ENCODE measurements around the gene ELMO3.

Gene ELMO3

DNA sequence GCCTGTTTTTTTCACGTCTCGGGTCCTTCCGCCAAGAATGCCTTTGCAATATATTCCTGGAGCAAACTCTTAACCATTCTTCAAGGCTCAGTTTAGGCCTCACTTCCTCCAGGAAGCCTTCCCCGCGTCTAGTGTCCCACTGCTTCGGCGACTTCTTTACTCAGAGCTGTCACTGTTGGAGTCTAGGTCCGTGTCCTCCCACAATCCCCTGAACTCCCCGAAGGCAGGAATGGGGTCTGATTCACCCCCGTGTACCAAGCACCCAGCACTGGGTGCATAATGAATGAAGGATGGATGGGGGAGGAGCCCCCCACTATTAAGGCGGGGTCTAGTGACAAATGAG is 15.7 kb upstream of the ELMO3 start:
- no peak for DNase-seq

DNA sequence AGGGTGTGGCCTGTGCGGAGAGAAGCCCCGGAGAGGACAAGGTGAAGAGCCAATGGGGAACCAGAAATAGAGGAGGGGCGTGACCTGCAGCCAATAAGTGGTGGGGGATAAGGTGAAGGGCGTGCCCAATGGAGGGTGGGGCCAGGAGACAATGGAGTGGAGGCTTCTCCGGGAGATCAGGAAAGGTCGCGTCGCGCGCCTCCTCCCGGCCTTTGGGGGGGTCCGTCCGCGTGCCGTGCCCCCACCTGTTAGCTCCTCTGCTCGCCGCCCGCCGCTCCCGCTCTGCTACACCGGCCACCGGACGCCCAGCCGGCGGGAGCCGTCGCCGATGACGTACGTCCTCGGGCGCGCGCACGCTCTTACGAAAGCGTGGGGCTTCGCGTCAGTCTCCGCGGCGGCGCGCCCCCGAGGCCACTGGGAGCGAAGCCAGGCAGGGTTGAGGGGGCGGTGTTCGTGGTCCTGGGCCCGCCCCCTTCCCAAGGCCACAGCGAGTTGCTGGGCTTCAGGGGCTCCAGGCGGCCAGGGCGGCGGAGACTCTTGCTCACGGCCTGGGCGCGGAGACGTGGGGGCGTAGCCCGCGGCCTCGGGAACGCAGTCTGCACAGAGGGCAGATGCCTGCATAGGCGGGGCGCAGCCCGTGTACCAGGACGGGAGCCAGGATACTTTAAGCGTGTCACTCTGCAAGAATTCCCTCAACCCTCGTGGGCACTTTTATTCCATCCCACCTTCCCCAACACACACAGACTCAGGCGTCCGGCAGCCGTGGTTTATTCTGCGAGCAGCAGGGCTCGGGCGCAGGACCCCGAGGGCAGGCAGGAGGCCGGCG is 15.1 kb upstream of the ELMO3 start, which contains the start of gene MATCAP1:
MATCAP1 (minus strand) TSS at position 337 of the 826 bp plus-strand sequence. CDS start 3,353 bp downstream, outside the sequence.
- DNase-seq: peak; percentile 99

GRCh38 chr16:67184453-67184994 is 14.4 kb upstream of the ELMO3 start:
- DNase-seq: no peak

- peak; percentile 95 for DNase-seq
Observed at GRCh38 chr16:67184995-67185650, 13.8 kb upstream of the ELMO3 start.

GRCh38 chr16:67185651-67186134 is 13.2 kb upstream of the ELMO3 start:
- DNase-seq: no peak

GRCh38 chr16:67186550-67186950 is 12.4 kb upstream of the ELMO3 start:
- DNase-seq: no peak

DNA sequence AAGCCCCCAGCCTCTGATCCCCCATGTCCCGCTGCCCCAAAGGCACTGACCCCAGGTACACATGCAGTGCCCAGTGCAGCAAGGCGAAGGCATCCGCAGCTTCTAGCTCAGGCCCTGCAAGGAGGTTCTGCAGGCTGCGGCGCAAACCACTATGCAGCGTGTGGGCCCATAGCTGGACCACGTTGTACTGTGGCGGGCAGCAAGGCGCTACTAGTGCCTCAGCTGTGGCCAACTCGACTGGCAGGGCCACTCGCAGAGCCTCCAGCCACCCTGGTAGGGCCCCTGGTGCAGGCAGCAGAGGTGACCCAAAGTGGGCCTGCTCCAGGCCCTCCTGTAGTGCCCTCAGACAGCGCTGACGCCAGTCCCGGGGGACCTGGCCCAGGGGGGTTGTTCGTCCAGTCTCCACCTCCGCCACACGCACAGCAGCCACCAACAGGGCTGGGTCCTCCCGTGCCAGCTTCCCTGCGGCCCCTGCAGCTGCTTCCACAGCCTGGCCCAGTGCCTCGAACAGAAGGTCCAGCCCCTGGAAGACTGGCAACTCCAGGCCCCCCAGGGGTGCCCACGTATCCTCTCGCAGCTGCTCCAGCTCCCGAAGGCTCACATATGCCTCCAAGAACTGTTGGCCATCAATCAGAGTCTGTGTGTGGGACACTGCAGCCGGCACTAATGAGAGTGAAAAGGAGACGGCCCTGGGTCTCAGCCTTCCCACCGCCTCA is 11.6 kb upstream of the ELMO3 start:
- no peak for DNase-seq

DNA sequence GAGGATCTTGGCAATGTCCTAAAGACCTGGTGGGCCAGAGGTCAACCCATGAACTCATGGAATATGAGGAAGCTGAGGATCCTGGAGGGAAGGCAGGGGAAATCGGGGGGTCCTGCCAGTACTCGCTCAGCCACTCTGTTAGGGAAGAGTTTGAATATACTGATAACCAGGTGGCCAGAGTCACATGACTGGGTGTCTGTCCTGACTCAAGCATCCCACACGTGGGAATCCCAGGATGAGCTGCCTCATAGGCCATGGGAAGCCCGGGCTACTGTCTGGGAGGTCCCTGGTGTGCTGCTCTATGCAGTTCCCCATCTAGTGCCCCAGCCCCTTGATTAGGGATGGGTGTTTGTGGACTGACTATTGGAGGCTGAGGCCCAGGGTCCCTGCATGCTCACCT is 10.6 kb upstream of the ELMO3 start:
- no peak for DNase-seq

- no peak for DNase-seq
Observed at GRCh38 chr16:67188798-67189197, 10.1 kb upstream of the ELMO3 start.

DNA sequence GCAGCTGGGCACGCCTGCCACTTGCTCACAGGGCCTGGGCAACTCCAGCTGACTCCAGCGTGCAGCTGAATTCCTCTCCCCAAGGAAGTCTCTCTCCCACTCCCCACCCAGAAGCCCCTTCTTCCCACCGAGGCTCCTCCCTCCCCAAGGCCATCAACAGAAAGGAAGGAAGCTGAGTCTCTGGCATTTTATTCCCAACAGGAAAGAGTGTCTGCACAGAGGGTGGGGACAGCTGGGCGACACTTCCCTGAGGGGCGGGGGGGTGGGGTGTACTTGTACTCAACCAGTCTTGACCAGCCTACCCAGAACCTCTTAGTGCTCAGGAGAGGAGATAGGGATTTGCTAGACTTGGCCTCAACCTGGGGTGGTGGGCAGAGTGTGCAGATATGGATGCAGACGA is 8.9 kb upstream of the ELMO3 start, which contains the start of gene EXOC3L1:
EXOC3L1 (minus strand) TSS at position 96 of the 400 bp plus-strand sequence. CDS start 460 bp downstream, outside the sequence.
- DNase-seq: no peak

GRCh38 chr16:67190448-67191399 is 8.2 kb upstream of the ELMO3 start:
- no peak for DNase-seq

GRCh38 chr16:67191411-67191994 is 7.4 kb upstream of the ELMO3 start:
- DNase-seq: no peak

DNA sequence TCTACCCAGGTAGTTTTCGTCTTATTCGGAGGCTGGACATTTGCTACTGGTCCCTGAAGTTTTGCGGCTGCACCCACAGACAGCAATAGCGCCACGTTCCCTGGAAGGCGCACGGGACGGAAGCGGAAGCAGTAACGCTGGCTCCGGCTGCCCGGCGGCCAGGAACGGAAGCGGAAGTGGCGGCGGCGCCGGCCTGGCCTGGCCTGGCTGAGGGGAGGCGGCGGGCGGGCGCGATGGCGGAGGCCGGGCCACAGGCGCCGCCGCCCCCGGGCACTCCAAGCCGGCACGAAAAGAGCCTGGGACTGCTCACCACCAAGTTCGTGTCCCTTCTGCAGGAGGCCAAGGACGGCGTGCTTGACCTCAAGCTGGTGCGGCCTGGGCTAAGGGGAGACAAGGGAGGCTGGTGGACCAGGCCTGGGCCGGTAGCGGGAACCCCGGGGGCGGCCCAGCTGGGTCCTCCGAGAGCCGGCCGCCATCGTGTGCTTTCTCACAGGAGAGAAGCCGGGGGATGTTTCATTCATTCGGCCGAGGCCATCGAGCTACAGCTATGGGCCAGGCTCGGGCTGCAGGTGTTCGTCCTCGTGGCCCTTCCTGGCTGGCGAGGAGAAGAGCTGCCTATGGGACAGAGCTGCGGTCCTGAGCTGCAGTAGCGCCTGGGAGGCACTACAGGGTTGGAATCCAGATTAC is 6.8 kb upstream of the ELMO3 start, which contains the start of gene E2F4:
E2F4 (plus strand) TSS at position 161 of the 687 bp plus-strand sequence; CDS start at position 234, 73 bp downstream.
- DNase-seq: peak; percentile 97

DNA sequence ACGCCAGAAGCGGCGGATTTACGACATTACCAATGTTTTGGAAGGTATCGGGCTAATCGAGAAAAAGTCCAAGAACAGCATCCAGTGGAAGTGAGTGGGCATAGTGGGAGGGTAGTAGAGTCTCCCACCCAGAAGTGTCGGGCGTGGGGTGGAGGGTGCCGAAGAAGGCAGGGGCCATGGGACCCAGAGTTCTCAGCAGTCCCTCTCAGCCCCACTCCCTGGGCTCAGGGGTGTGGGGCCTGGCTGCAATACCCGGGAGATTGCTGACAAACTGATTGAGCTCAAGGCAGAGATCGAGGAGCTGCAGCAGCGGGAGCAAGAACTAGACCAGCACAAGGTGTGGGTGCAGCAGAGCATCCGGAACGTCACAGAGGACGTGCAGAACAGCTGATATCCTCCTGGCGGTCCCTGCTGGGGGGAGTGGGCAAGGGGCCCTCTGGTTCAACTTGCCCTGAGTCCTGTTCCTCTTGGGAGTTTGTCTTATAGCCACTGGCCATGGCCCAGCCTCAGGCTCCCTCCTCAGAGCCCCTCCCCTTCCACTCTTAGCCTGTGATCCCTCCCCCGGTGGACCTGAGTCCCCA is 6.1 kb upstream of the ELMO3 start:
- DNase-seq: no peak

DNA sequence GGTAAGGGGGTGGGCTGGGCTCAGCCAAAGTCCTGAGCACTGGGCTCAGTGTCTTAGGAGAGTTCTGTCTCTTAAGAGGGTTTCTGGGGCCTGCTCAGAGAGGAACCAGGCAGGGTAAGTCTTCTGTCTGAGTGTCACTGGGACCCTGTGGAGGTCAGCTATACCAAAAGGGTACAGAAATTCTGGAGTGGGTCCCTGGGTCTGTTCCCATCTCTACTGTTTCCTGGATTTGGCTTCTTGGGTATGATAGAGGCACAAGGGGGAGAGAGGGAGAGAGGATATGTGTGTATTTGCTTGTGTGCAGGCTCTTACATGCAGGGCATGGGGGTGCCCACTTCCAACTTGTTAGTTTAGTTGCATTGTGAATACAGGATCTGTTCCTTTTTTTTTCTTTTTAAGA is 5.4 kb upstream of the ELMO3 start:
- no peak for DNase-seq

- DNase-seq: peak; percentile 68
Observed at GRCh38 chr16:67194260-67194659, 4.7 kb upstream of the ELMO3 start.

DNA sequence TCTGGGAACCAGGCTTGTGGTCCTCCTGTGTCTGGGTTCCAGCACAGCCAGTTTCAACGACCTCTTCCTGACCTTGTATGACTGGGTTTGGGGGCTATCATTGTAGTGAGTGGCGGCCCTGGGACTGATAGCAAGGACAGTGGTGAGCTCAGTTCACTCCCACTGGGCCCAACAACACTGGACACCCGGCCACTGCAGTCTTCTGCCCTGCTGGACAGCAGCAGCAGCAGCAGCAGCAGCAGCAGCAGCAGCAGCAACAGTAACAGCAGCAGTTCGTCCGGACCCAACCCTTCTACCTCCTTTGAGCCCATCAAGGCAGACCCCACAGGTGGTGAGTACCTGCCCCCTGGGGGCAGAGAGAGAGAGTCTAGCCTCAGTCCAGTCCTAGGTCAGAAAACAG is 3.3 kb upstream of the ELMO3 start:
- DNase-seq: no peak

DNA sequence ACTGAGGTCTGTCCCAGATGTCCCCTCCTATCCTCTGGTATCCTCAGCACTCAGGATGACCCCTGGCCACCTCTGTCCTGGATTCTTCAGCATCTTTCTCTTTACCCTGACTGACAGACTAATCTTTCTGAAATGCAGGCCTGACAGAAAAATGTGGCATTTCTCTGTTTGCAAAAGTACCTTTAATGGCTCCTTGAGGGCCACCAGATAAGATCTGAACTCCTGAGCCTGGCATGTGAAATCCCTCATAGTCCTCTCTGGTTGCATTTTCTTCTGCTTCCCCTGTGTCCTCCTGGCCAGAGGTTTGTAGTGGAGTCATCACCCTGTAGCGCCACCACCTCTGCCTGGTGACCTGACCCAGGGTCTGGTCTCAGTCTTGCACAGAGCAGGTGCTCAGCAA is 2.0 kb upstream of the ELMO3 start:
- no peak for DNase-seq

GRCh38 chr16:67197704-67198103 is 1.2 kb upstream of the ELMO3 start:
- DNase-seq: no peak

DNA sequence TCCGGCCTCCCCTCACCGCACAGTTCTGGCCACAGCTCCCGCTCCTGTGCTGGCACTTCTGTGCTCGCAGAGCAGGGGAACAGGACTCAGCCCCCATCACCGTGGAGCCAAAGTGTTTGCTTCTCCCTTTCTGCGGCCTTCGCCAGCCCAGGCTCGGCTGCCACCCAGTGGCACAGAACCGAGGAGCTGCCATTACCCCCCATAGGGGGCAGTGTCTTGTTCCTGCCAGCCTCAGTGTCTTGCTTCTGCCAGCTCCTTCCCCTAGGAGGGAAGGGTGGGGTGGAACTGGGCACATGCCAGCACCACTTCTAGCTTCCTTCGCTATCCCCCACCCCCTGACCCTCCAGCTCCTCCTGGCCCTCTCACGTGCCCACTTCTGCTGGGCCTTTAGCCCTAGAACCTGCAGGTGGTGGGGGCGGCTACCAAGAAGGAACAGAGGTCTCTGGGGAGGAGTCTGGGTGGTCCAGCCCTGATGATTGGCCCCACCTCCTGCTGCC is 645 bp upstream of the ELMO3 start:
- peak; percentile 83 for DNase-seq

Data from hematopoietic multipotent progenitor cell treated with erythropoietin and hydrocortisone succinate and interleukin-3 and kit ligand, for 4 days (in vitro differentiated cells).